Kidney tubule cell (primary cell): ENCODE measurements around the gene RALGPS2.
A peak's percentile ranks its signal among the peaks of the same experiment; 100 is the strongest.

Experiments
- DNase-seq: peaks from one replicate; pipeline ENCODE4 v3.0.0-alpha.2; 2018; ENCODE audit warnings: low spot score

RALGPS2 gene

GRCh38 chr1:178864326-178864725 is 139.3 kb downstream of the RALGPS2 start:
- DNase-seq, result no peak

DNA sequence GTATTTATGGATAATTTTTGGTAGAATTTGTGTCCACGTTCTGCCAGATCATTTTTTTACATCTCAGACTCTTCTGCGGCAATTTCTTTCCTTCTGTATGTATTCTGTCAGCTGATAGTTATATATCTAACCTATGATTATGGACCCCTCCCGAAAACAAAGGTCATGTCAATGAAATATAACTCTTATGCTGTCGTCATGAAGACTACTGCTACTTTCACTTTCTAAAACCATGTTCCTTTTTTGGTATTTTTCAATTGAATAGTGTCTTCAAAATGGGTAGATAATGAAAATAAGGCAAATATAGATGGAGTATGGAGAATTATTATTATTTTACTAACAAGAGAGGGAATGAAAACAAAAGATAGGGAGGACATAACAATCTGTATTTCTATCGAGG is 142.6 kb downstream of the RALGPS2 start:
- no peak for DNase-seq

GRCh38 chr1:178868706-178869105 is 143.7 kb downstream of the RALGPS2 start:
- DNase-seq, result no peak

DNA sequence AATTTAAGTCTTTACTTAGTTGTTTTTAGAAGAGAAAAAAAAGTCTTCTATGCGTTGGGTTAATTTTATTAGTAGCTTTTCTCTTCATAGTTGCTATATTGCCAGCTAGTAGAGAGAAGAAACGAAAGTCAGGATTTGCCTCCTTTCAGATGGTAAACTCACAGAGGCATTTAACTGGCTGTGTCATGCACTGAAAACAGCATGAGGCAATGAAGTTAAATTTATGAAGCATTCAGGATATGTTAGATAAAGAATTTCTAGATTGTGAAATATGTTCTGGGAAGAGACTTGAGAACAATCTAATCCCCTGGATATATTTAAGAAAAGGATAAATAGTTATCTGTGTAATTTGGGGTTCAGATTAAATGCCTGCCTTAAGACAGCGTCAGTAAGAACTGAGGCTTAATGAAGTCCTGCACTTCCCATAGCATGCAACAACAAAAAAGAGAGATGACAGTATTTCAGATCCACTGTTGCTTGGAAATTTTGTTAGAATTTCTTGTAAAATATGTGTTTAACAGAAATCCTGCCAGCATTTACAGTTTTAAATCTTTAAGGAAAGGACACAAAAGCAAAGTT is 144.2 kb downstream of the RALGPS2 start:
- DNase-seq, result peak; percentile 9

DNA sequence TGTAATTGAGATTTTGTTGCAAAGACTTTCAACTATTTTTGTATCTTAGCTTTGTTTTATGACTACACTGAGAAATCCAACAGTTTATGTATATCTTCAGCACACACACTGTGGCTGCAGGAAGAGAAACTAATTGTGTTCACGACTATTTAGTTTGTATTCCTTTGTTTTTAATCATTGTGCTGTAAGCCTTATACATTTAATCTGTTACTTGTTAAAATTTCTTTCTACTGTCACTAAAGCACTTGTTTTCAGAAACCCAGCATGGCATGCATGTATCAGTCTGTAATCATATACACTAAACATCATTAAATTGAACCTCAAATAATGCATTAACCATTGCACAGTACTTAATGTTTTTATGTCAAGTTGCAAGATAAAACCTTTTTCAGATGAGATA is 145.2 kb downstream of the RALGPS2 start:
- DNase-seq, result no peak

DNA sequence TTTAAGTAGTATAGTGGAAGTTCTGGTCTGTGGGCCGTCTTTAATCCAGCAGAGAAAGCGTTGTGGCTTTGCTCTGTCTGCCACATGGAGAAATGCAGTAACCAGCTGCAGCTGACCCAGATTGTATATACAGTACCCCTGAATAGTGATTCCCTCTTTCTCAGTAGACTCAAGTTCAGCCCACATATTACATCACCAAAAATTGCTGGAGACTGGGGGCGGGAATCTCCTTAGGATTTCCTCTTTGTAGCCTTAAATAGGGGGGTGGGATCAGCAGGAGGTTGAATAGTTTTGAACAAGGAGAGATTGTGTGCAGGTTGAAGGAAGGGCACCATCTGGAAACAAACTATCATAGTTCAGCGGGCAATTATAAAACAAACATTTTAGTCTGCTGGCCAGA is 145.9 kb downstream of the RALGPS2 start, which contains the start of gene ANGPTL1:
Gene ANGPTL1, minus strand, starts transcription at position 134 of the 400 bp plus-strand sequence. CDS start 5,301 bp downstream, outside the sequence.
- no peak for DNase-seq

DNA sequence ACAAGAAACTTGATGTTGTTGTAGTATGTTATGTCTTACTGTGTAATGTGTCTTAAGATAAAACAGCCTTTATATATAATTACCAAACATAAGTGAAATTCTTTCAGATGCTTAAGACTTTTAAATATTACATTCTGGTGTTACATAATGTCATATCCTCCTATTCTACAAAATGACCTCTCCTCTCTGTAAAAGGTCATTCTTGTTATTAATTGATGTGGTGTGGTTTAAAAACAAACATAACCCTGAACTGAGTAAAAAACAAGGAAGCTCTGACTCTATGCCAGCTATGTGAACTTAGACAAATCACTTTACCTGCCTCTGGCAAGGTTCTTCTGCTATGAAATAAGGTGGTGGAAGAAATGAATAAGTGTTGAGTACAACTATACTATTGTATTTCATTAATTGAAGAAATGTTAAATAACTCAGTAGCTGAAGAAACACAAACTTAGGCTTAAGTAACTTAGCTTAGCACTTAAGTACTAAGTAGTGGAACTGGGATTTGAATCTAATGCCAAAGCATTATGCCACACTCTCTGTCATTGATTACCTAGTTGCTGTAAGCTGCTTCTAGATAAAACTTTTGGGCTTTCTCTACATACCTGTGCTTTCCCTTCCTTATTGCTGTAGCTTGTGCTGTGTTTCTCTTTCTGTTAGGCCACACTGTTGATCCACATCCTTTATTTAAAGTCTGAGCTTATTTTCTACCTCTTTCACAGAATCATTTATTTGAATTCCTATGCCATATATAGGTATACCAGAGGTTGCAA is 146.7 kb downstream of the RALGPS2 start:
- peak; percentile 32 for DNase-seq

DNA sequence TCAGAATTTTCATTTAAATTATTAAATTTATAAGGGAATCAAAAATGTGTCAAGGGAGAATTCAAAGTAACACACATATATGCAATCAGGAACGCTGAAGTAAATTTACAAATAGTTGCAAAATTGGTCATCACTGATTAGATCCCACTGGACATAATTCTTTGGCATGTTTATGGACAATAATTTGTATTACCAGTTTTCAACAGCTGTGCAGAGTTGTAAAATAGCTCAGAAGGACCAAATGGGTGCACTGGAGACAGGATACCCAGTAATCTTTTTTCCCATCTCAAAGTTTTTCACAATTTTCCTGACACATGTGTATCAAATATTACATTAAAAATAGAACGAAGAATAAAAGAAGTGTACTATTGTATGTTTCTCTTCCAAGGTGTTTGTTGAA is 149.9 kb downstream of the RALGPS2 start:
- no peak for DNase-seq

DNA sequence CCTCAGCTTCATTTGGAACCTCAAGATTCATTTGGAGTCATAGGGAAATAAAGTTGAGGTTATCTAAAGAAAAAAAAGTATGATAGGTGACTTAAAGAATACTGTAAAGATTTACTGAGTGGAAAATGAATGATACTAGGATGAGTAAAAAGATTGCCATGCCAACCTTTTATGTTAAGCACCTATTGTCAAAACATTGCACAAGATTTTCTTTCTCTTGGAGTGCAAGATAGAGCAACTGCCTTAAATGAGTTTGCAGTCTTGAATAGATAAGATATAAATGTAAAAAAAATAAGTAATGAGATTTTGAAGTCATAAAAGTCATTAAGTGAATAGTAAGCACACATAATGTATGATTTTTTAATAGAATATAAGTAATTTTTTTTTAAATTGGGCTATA is 150.9 kb downstream of the RALGPS2 start:
- DNase-seq, result no peak

DNA sequence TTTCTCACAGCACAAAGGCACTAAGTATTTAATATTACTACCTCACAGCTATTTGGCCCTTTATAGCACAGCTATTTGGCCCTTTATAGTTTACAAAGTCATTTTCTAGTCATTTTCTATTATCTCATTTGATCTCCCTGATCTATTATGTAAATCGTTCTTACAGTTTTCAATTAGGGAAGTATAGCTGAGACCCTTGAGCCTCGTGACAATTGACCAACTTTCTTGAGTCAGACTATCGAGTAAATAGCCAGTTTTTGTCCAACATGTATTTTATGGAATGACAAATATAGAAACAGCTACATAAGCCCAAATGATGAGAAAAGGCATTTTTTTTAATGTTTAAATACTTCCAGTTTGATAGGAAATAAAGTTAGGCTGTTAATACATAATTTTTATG is 152.9 kb downstream of the RALGPS2 start:
- DNase-seq, result no peak

DNA sequence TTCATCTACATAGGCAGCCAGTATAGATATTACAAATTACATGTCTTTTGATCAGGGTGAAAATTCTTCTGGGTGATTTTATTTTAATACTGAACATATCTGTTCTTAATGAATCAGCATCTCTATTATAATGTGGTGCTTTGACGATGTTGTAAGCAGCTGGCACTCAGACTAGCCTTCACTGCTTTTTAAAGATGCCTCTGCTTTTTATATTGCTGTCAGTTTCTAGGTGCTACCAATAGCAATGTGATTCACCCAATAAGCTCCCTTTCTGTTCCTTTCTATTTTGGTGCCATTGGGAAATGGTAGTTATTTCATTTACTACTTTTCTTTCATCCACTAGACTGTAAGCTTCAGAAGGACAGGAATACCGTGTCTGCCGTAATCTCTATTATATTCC is 156.9 kb downstream of the RALGPS2 start:
- DNase-seq, result no peak

DNA sequence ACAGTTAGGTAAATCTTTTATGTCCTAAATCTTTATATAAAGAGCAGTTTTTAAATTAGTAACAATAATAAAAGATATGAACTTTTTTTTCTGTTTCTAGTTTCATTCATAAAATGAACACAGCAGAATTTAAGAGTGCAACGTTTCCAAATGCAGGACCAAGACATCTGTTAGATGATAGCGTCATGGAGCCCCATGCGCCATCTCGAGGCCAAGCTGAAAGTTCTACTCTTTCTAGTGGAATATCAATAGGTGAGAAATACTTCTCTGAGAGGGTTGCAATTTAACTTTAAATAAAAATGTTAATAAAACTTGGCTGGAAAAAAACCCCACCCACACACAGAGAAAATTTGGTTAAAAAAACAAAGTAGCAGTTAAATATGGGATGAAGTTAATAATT is 160.8 kb downstream of the RALGPS2 start:
- no peak for DNase-seq

DNA sequence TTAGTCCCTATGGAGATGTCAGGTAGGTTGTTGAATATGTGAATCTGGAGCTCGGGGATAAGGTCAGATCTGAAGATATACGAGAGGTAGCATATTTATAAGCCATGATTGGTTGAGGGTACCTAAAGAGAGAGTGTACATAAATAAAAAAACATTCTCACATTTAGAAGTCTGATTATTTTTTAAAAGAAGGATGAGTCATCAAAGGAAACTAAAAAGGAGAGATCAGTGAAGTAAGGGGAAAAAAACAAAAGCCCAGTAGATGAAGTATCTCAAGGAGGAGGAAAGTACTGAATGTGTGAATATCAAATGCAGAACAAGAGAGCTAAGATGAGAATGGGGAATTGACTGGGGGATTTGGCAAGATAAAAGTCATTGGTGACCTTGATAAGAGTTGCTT is 161.5 kb downstream of the RALGPS2 start:
- DNase-seq, result no peak

DNA sequence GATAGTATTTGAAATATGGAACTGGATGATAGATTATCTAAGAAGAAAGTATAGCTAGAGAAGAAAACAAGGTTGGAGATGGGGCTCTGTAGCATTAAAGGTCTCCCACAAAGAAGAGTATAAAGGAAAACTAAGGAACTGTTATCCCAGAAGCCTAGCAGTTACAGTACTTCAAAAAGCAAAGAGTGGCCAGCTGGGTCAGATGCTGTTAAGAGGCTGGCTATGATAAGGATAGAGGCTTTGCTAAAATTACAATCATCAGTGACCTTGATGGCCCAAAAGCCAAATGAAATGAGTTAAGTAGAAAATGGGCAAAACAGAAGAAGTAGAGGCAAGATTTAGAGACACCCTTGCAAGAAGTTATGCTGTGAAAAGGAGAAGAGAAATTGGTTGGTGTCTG is 170.9 kb downstream of the RALGPS2 start:
- DNase-seq, result no peak

- no peak for DNase-seq
These were observed 173.4 kb downstream of the RALGPS2 start for GRCh38 chr1:178898401-178898800.

DNA sequence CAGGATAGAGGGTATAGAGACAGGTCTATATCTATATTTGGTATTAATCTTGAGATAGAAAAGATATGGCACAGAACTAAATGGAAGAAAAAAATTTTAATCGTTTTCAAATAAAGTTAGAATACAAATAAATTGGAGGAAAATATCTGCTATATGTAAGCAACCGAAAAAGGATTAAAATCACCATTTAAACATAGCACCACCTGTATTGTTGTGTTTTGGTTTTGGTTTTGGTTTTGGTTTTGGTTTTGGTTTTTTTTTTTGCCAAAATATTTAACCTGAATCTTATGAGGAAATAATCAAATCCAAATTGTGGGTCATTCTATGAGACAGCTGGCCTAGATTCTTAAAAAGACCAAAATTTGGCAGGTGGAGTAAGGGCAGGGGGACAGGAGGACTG is 174.4 kb downstream of the RALGPS2 start:
- no peak for DNase-seq

- no peak for DNase-seq
These were observed 176.6 kb downstream of the RALGPS2 start for GRCh38 chr1:178901482-178902125.

DNA sequence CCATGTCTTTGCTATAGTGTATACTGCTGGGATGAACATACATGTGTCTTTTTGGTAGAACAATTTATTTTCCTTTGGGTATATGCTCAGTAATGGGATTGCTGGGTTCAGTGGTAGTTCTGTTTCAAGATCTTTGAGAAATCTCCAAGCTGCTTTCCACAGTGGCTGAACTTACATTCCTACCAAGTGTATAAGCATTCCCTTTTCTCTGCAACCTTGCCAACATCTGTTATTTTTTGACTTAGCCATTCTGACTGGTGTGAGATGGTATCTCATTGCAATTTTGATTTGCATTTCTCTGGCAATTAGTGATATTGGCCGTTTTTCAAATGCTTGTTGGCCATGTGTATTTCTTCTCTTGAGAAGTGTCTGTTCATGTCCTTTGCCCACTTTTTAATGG is 183.3 kb downstream of the RALGPS2 start:
- DNase-seq, result no peak

- DNase-seq, result no peak
These were observed 185.0 kb downstream of the RALGPS2 start for GRCh38 chr1:178910023-178910422.

- DNase-seq, result no peak
These were observed 187.6 kb downstream of the RALGPS2 start for GRCh38 chr1:178912597-178912996.

GRCh38 chr1:178916448-178917174 is 191.6 kb downstream of the RALGPS2 start:
- DNase-seq, result no peak

DNA sequence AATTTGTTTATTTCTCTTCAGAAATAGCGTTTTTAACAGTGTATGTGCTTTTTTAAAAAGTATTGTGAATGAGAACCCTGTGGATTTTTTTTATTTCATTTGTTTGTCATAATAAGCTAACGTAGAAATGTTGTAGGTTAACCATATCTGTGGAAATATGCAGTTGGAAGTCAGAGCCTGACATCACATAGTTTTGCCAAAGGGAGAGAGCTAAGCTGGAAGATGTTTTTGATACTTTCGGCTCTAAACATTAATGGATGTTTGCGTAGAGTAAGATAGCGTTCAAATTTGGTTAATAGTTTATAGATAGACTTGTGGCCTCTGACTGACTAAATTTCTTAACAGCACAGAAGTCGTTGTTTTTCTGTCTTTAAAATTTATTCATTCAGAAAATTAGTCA is 193.3 kb downstream of the RALGPS2 start:
- no peak for DNase-seq

DNA sequence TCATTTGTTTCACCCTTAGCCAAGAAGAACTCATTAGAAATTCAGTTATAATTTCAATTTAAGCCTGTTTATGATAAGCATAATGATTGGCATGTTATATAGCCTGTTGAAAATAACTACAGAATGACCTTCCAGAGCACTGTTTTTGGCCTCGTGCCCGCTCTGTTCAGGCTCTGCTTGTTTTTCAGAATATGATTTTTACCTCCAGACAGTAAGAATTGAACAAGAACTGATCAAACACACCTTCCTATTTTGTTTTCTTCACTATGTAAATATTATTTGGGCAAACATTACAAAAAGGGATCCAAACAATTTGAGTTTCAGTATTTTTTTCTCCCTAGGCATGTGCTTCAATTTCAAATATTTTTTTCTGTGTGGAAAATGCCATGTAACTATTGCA is 193.9 kb downstream of the RALGPS2 start:
- DNase-seq, result no peak
